Measurements from ENCODE around the gene FOXP1.

DNA sequence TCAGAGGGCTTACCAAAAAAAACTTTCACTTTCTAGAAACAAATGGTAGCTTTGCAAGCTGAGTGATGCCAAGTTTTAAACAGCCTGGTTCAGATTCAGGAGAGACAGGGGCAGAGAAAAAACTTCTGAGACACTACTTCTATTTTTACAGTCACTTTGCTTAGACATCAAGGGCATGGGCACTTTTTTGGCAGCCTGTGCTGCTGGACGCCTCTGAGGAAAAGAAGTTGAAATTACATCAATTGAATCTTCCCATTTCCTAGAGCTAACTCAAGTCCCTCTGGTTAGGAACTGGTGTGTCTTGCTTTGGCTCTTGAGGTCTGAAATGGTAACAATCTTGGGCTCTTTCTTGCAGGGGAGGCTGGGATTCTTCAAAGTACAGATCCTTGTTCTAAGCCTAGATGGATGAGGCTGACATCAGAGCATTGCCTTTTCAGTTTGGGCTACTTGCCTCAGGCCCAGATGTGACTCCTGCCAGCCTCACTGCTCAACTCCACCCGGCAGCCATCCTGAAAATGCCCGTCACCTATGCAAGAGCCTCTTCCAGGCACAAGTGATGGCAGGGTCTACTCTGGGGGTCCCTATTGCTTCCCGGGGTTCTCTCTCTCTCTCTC lies 357.5 kb downstream of the FOXP1 start:
- TF ChIP-seq CTCF (IDR thresholded peaks at IDR 0.05) (no peak), EZH2 (IDR thresholded peaks at IDR 0.05) (no peak)

All from neural progenitor cell (in vitro differentiated cells).